ENCODE measurements around the gene KRI1.

KRI1 gene

GRCh38 chr19:10565567-10566407, at the start of gene KRI1:
TSS of gene KRI1 (minus strand) at chr19:10566010. CDS start at chr19:10565999, 11 bp downstream.
- peak; percentile 92 to 99 (median 95) for DNase-seq

- DNase-seq, result no peak
Measured at GRCh38 chr19:10612499-10613119, 46.8 kb upstream of the KRI1 start.

GRCh38 chr19:10611907-10612306, 46.1 kb upstream of the KRI1 start:
- no peak for DNase-seq

- DNase-seq, result no peak
Measured at GRCh38 chr19:10604460-10604980, 38.7 kb upstream of the KRI1 start.

- DNase-seq, result no peak
Measured at GRCh38 chr19:10603873-10604459, 38.2 kb upstream of the KRI1 start.

GRCh38 chr19:10603084-10603872, 37.5 kb upstream of the KRI1 start:
- peak; percentile 44 to 76 (median 64) for DNase-seq

GRCh38 chr19:10602330-10603083, 36.7 kb upstream of the KRI1 start:
- DNase-seq, result peak; percentile 81 to 87 (median 84)

GRCh38 chr19:10601999-10602329, 36.2 kb upstream of the KRI1 start:
- DNase-seq, result no peak

GRCh38 chr19:10600149-10600548, 34.3 kb upstream of the KRI1 start:
- no peak for DNase-seq

- DNase-seq, result no peak
Measured at GRCh38 chr19:10593820-10594637, 28.2 kb upstream of the KRI1 start.

GRCh38 chr19:10593148-10593547, 27.3 kb upstream of the KRI1 start:
- no peak for DNase-seq

GRCh38 chr19:10587839-10588150, 22.0 kb upstream of the KRI1 start:
- no peak for DNase-seq

GRCh38 chr19:10587022-10587838, 21.4 kb upstream of the KRI1 start, which contains the start of gene AP1M2:
TSS of gene AP1M2 (minus strand) at chr19:10587312. CDS start at chr19:10587231, 81 bp downstream.
- DNase-seq, result no peak

- DNase-seq, result no peak
Measured at GRCh38 chr19:10586396-10586795, 20.6 kb upstream of the KRI1 start.

GRCh38 chr19:10583036-10583776, 17.4 kb upstream of the KRI1 start:
- DNase-seq, result no peak

- no peak for DNase-seq
Measured at GRCh38 chr19:10582091-10582490, 16.3 kb upstream of the KRI1 start.

- DNase-seq, result peak; percentile 73 to 91 (median 76)
Measured at GRCh38 chr19:10580979-10581631, 15.3 kb upstream of the KRI1 start.

GRCh38 chr19:10577951-10578350, 12.1 kb upstream of the KRI1 start:
- no peak for DNase-seq

Measured in activated CD4-positive, CD25-positive, alpha-beta regulatory T cell (primary cell).